Upper lobe of right lung (tissue), 1 donor: ENCODE measurements around the gene SOX12. TPM values are rescaled to one million over a fixed set of nuclear protein-coding genes. Genes with fewer than 3 reads are reported as not detected.

ENCODE experiments used
- ATAC-seq: fragments of 200-7000 bp; cut with Tn5 transposase; one replicate; pipeline ENCODE4 v1.9.1; 2020; ENCODE audit warnings: mild to moderate bottlenecking, moderate library complexity
- DNase-seq: peaks from one replicate; pipeline ENCODE4 v3.0.0-alpha.2; 2020
- H3K27ac ChIP-seq: fragments of 200-600 bp; one replicate; pipeline ENCODE4 v1.8.0; 2022
- H3K27me3 ChIP-seq: fragments of 200-600 bp; one replicate; pipeline ENCODE4 v1.8.0; 2022; ENCODE audit warnings: mild to moderate bottlenecking
- H3K36me3 ChIP-seq: fragments of 200-600 bp; one replicate; pipeline ENCODE4 v1.8.0; 2022
- H3K4me1 ChIP-seq: fragments of 200-600 bp; one replicate; pipeline ENCODE4 v1.8.0; 2022
- H3K4me3 ChIP-seq: fragments of 200-600 bp; one replicate; pipeline ENCODE4 v1.8.0; 2022; ENCODE audit warnings: mild to moderate bottlenecking
- H3K9me3 ChIP-seq: fragments of 200-600 bp; one replicate; pipeline ENCODE4 v1.8.0; 2022
- CTCF ChIP-seq: fragments of 200-600 bp; IDR thresholded peaks from one replicate; pipeline ENCODE4 v1.8.0; 2022; ENCODE audit warnings: antibody characterized with exemption
- intact Hi-C: fragments of 100-400 bp; cut with DNase I; formaldehyde crosslinking; loops from one replicate; pipeline ENCODE4 v1.11.0; 2022
- total RNA-seq: library from RNA; stranded (reverse); fragmentation: NEBNext Ultra II Directional; extraction: Animal tissue kit (Norgen Biotek cat#: 25700); gene quantifications from one replicate; pipeline ENCODE4 v1.2.1, GENCODE V29; 2021
- donor health status: DM: no; HTN: yes; CAD: no; lungs with severe emphysema.

Gene SOX12
- total RNA-seq, 1 donor from 2014 or later = 8.4 TPM

DNA sequence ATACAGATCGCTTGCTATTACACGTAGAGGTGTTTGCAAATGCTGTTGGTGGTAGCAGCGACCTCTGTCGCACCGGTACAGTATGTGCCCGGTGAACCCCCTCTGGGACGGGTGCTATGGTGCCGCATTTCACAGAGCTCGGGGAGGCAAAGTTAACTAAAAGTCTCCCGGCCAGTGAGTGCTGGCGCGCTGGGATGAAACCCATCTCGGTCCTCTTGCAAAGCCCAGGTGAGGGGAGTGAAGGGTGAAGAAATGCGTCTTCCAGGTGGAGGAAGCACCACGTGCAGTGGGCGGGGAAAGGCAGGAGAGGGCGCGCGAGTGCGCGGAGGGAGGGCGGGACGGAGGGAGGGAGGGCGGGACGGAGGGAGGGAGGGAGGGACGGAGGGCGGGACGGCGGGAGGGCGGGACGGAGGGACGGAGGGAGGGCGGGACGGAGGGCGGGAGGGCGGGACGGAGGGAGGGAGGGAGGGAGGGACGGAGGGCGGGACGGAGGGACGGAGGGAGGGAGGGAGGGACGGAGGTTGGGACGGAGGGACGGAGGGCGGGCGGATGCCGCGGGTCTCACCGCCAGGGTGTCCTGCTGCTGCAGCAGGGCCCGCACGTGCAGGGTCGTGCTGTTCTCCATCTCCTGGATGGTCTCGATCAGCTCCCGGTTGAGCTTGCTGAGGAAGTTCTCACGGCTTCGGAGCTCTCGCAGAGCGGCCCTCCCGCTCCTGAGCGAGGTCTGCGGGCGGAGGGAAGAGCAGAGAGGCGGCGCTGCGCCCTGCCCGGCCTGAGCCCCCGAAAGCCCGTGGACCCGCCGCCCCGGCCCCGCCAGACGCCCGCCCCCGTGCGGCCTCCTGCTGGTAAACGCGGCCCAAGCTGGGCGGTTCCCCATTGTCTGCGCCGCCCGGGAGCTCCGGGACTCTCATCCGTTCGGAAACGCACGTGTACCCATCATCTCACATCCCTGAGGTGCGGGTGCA lies 46.5 kb upstream of the SOX12 start:
- Histone ChIP-seq H3K27ac (no peak overlapping the region), H3K4me1 (no peaks in the 10 kb centered on the region), H3K36me3 (peaks cover 19% of the 10 kb centered on the region), H3K9me3 (no peaks in the 10 kb centered on the region), H3K4me3 (peak overlapping the region; percentile 25), H3K27me3 (no peaks in the 10 kb centered on the region)
- peak; percentile 44 for ATAC-seq
- intact Hi-C loops = no loop called here
- DNase-seq = no peak
- TF ChIP-seq CTCF = peak; percentile 13

DNA sequence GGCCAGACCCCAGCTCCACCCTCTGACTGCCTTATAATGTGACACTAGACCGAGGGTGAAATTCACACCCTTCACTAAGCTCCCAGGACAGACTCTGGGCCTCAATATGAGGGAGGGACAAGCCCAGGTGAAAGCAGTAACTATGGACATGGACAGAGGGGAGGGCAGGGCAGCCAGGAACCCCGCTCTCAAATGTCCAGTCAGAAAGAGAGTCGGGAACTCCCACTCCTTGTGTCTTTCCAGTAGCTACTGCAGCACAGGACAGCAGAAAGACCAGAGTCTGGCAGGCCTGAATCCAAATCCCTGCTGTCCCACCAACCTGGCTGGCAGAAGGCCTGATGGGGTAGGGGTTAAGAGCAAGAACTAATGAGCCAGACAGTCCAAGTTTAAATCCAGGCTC lies 41.2 kb upstream of the SOX12 start:
- Histone ChIP-seq H3K36me3 (peaks cover 4% of the 10 kb centered on the region), H3K4me3 (no peak overlapping the region), H3K27ac (no peak overlapping the region), H3K4me1 (no peaks in the 10 kb centered on the region), H3K27me3 (no peaks in the 10 kb centered on the region), H3K9me3 (no peaks in the 10 kb centered on the region)
- peak; percentile 28 for DNase-seq
- intact Hi-C loops = no loop called here
- no peak for TF ChIP-seq CTCF
- ATAC-seq = no peak

GRCh38 chr20:286508-286907 lies 38.8 kb upstream of the SOX12 start:
- H3K9me3 ChIP-seq = no peaks in the 10 kb centered on the region

DNA sequence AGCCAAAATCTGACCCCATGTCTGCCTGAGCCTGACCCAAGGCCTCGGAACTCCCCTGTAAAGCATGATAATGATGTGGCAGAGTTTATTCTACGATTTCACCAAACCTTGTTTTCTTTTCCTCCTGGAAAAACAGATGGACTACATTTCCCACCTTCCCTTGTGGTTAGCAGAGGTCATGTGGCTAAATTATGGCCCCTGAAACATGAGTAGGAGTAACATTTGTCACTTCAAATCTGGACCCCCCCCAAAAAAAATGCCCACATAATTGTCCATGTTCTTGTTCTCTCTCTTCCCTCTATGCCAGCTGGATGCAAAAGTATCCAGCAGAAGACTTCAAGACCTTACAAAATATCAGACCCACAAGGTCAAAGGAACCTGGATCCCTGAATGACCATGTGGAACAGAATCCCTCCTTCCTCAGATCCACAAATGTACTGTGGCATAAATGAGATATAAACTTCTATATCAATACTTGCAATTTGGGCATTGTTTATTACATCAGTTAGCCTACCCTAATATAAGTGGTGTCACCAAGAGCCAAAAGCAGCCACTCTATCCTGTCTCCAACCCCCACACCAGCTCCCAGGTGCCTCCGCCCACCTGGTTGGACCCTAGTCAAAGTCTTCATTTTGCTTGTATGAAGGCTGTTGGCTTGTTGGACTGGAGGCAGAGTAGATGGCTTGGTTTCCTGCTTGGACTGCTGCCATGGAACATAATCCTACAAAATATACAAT lies 36.2 kb upstream of the SOX12 start:
- ATAC-seq (no peak), DNase-seq (no peak)
- Histone ChIP-seq H3K4me1 (peaks cover 18% of the 10 kb centered on the region), H3K36me3 (no peaks in the 10 kb centered on the region), H3K9me3 (no peaks in the 10 kb centered on the region), H3K27me3 (no peaks in the 10 kb centered on the region), H3K27ac (no peak overlapping the region), H3K4me3 (no peak overlapping the region)
- TF ChIP-seq CTCF = no peak
- intact Hi-C loops = no loop called here

More at GRCh38 chr20:286508-286907, 38.8 kb upstream of the SOX12 start:
- TF ChIP-seq CTCF = no peak
- peaks cover 16% of the 10 kb centered on the region for H3K4me1 ChIP-seq
- no peaks in the 10 kb centered on the region for H3K36me3 ChIP-seq
- ATAC-seq = no peak
- H3K27me3 ChIP-seq = no peaks in the 10 kb centered on the region
- DNase-seq = no peak
- intact Hi-C loops = no loop called here
- no peak overlapping the region for H3K27ac ChIP-seq
- H3K4me3 ChIP-seq = no peak overlapping the region

DNA sequence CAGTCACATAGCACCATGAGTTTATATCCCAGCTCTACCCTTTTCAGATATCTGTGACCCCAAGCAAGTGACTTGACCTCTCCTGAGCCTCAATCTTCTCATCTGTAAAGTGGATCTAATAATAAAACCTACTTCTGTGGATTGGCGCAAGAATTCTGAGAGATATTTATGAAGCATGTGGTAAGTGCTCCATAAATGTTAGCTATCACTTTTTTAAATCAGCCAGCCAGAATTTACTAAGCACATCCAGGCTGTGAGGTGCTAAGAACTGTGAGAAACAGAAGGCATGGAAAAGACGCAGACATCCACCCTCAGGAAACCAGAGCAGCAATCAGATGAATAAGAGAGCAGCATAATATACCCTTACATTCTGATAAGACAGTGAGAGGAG lies 35.7 kb upstream of the SOX12 start:
- Histone ChIP-seq H3K27ac (peak overlapping the region; percentile 89), H3K36me3 (no peaks in the 10 kb centered on the region), H3K9me3 (no peaks in the 10 kb centered on the region), H3K4me1 (peaks cover 18% of the 10 kb centered on the region), H3K27me3 (no peaks in the 10 kb centered on the region), H3K4me3 (peak overlapping the region; percentile 75)
- intact Hi-C loops = no loop called here
- no peak for DNase-seq
- no peak for ATAC-seq
- no peak for TF ChIP-seq CTCF
